Parathyroid adenoma (tissue), 2 donors: Measurements from ENCODE around the gene FKBP7.

Source experiments
- H2AFZ ChIP-seq: fragments of 300-600 bp; sonication (generic); one replicate; pipeline ENCODE4 v1.7.0; 2017; ENCODE audit warnings: antibody characterized with exemption, mild to moderate bottlenecking
- H3K27ac ChIP-seq: fragments of 300-600 bp; sonication (generic); one replicate; pipeline ENCODE4 v1.7.0; 2017
- H3K27me3 ChIP-seq: fragments of 300-600 bp; sonication (generic); one replicate; pipeline ENCODE4 v1.7.0; 2017; ENCODE audit warnings: low read length; ENCODE audit not compliant: control insufficient read depth, insufficient read depth
- H3K36me3 ChIP-seq: fragments of 300-600 bp; sonication (generic); one replicate; pipeline ENCODE4 v1.7.0; 2017; ENCODE audit warnings: low read length; ENCODE audit not compliant: control insufficient read depth, insufficient read depth
- H3K4me1 ChIP-seq: fragments of 300-600 bp; sonication (generic); one replicate; pipeline ENCODE4 v1.7.0; 2017; ENCODE audit warnings: control low read depth
- H3K4me2 ChIP-seq: fragments of 300-600 bp; sonication (generic); one replicate; pipeline ENCODE4 v1.7.0; 2017; ENCODE audit warnings: low read length
- H3K4me3 ChIP-seq: fragments of 300-600 bp; sonication (generic); one replicate; pipeline ENCODE4 v1.7.0; 2017; ENCODE audit warnings: low read depth, low read length
- H3K79me2 ChIP-seq: fragments of 300-600 bp; sonication (generic); one replicate; pipeline ENCODE4 v1.7.0; 2017; ENCODE audit warnings: control low read depth
- H3K9ac ChIP-seq: fragments of 300-600 bp; sonication (generic); one replicate; pipeline ENCODE4 v1.7.0; 2017; ENCODE audit warnings: mild to moderate bottlenecking
- H3K9me3 ChIP-seq: fragments of 300-600 bp; sonication (generic); one replicate; pipeline ENCODE4 v1.7.0; 2017; ENCODE audit warnings: low read length; ENCODE audit not compliant: control insufficient read depth
- TF ChIP-seq, protein P1 (sequence below): fragments of 300-600 bp; sonication (generic); IDR thresholded peaks from one replicate; pipeline ENCODE4 v1.7.0; 2017; ENCODE audit warnings: antibody characterized with exemption, mild to moderate bottlenecking
- donor health status: primary hyperparathyroidism.

Gene FKBP7

DNA sequence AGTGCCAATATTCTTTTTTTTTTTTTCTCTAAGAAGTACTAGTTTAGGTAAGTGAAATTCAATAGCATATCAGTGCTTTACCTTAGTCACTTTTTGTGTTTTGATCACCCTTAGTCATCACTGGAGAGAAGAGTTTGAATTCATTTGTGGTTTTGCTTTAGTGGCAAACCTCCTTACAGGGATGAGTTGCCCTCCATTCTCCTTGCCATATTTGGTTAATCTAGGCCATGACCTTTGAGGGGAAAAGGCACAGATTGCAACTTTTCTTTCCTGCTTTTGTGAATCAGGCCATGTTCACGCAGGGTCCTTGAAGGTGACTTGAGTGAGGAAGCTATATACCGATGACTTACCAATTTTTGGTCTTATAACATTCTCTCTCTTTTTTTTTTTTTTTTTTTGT lies 36.3 kb upstream of the FKBP7 start:
- TF ChIP-seq, protein P1, sequence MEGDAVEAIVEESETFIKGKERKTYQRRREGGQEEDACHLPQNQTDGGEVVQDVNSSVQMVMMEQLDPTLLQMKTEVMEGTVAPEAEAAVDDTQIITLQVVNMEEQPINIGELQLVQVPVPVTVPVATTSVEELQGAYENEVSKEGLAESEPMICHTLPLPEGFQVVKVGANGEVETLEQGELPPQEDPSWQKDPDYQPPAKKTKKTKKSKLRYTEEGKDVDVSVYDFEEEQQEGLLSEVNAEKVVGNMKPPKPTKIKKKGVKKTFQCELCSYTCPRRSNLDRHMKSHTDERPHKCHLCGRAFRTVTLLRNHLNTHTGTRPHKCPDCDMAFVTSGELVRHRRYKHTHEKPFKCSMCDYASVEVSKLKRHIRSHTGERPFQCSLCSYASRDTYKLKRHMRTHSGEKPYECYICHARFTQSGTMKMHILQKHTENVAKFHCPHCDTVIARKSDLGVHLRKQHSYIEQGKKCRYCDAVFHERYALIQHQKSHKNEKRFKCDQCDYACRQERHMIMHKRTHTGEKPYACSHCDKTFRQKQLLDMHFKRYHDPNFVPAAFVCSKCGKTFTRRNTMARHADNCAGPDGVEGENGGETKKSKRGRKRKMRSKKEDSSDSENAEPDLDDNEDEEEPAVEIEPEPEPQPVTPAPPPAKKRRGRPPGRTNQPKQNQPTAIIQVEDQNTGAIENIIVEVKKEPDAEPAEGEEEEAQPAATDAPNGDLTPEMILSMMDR, result no peak
- Histone ChIP-seq H3K9ac (no peak overlapping the region), H3K4me1 (no peaks in the 10 kb centered on the region), H3K4me3 (no peak overlapping the region), H3K36me3 (no peaks in the 10 kb centered on the region), H2AFZ (no peak overlapping the region), H3K27ac (no peak overlapping the region), H3K79me2 (peaks cover 3% of the 10 kb centered on the region), H3K27me3 (no peaks in the 10 kb centered on the region), H3K9me3 (no peaks in the 10 kb centered on the region), H3K4me2 (no peak overlapping the region)

- H3K36me3 ChIP-seq, result no peaks in the 10 kb centered on the region
- peaks cover 4% of the 10 kb centered on the region for H3K79me2 ChIP-seq
- no peaks in the 10 kb centered on the region for H3K27me3 ChIP-seq
- no peak overlapping the region for H3K4me3 ChIP-seq
- H3K9ac ChIP-seq, result no peak overlapping the region
- TF ChIP-seq, protein P1, result no peak
- no peak overlapping the region for H3K27ac ChIP-seq
- H3K4me1 ChIP-seq, result no peaks in the 10 kb centered on the region
- no peak overlapping the region for H2AFZ ChIP-seq
- H3K9me3 ChIP-seq, result no peaks in the 10 kb centered on the region
- no peak overlapping the region for H3K4me2 ChIP-seq
Observed at GRCh38 chr2:178513876-178514275, 35.5 kb upstream of the FKBP7 start.

- Histone ChIP-seq H3K27me3 (no peaks in the 10 kb centered on the region), H3K9ac (no peak overlapping the region), H2AFZ (no peak overlapping the region), H3K4me3 (no peak overlapping the region), H3K79me2 (peaks cover 4% of the 10 kb centered on the region), H3K27ac (no peak overlapping the region), H3K36me3 (no peaks in the 10 kb centered on the region), H3K4me1 (no peaks in the 10 kb centered on the region), H3K4me2 (no peak overlapping the region), H3K9me3 (no peaks in the 10 kb centered on the region)
- TF ChIP-seq, protein P1, result no peak
Observed at GRCh38 chr2:178512484-178512883, 34.1 kb upstream of the FKBP7 start.

GRCh38 chr2:178510384-178510783 lies 32.0 kb upstream of the FKBP7 start:
- H3K36me3 ChIP-seq, result no peaks in the 10 kb centered on the region
- peaks cover 4% of the 10 kb centered on the region for H3K79me2 ChIP-seq
- no peaks in the 10 kb centered on the region for H3K27me3 ChIP-seq
- no peak overlapping the region for H3K9ac ChIP-seq
- H3K4me2 ChIP-seq, result no peak overlapping the region
- H3K4me1 ChIP-seq, result no peaks in the 10 kb centered on the region
- H3K27ac ChIP-seq, result no peak overlapping the region
- H3K9me3 ChIP-seq, result no peaks in the 10 kb centered on the region
- no peak overlapping the region for H3K4me3 ChIP-seq
- TF ChIP-seq, protein P1, result no peak
- H2AFZ ChIP-seq, result no peak overlapping the region

- no peak overlapping the region for H3K4me2 ChIP-seq
- no peak overlapping the region for H2AFZ ChIP-seq
- no peak overlapping the region for H3K9ac ChIP-seq
- no peaks in the 10 kb centered on the region for H3K27me3 ChIP-seq
- H3K27ac ChIP-seq, result no peak overlapping the region
- H3K4me1 ChIP-seq, result no peaks in the 10 kb centered on the region
- H3K79me2 ChIP-seq, result peaks cover 4% of the 10 kb centered on the region
- no peaks in the 10 kb centered on the region for H3K9me3 ChIP-seq
- no peaks in the 10 kb centered on the region for H3K36me3 ChIP-seq
- no peak overlapping the region for H3K4me3 ChIP-seq
- TF ChIP-seq, protein P1, result no peak
Observed at GRCh38 chr2:178508646-178509045, 30.2 kb upstream of the FKBP7 start.
